ENCODE measurements around the gene AOPEP. TPM values are rescaled to one million over a fixed set of nuclear protein-coding genes. Genes with fewer than 3 reads are reported as not detected.

AOPEP gene
- polyA plus RNA-seq, 1 donor = 44.3 TPM

- WGBS (ENCODE audit: insufficient coverage, low lambda C conversion rate) = no CpG with 5 or more reads among the region's 2 CpGs
- Histone ChIP-seq H3K27ac (ENCODE audit: low read length) (no peak overlapping the region), H3K36me3 (ENCODE audit: control insufficient read depth, insufficient read depth, low read length) (peaks cover 18% of the 10 kb centered on the region), H3K4me3 (ENCODE audit: low read length) (no peak overlapping the region), H3K27me3 (ENCODE audit: control insufficient read depth, insufficient read depth, low read length) (no peaks in the 10 kb centered on the region), H3K4me1 (ENCODE audit: control insufficient read depth, insufficient read depth, low read length) (no peaks in the 10 kb centered on the region), H3K9me3 (ENCODE audit: control insufficient read depth, low read depth, low read length) (no peaks in the 10 kb centered on the region)
- DNase-seq = no peak
These were observed 85.8 kb downstream of the AOPEP start for GRCh38 chr9:94812343-94812742.

GRCh38 chr9:94813379-94813778 lies 86.9 kb downstream of the AOPEP start:
- Histone ChIP-seq H3K9me3 (ENCODE audit: control insufficient read depth, low read depth, low read length) (no peaks in the 10 kb centered on the region), H3K36me3 (ENCODE audit: control insufficient read depth, insufficient read depth, low read length) (peaks cover 15% of the 10 kb centered on the region), H3K27me3 (ENCODE audit: control insufficient read depth, insufficient read depth, low read length) (no peaks in the 10 kb centered on the region), H3K4me1 (ENCODE audit: control insufficient read depth, insufficient read depth, low read length) (no peaks in the 10 kb centered on the region), H3K27ac (ENCODE audit: low read length) (no peak overlapping the region), H3K4me3 (ENCODE audit: low read length) (no peak overlapping the region)
- DNase-seq = no peak
- WGBS (ENCODE audit: insufficient coverage, low lambda C conversion rate) = no CpG with 5 or more reads among the region's 1 CpG

- Histone ChIP-seq H3K36me3 (ENCODE audit: control insufficient read depth, insufficient read depth, low read length) (no peaks in the 10 kb centered on the region), H3K27ac (ENCODE audit: low read length) (no peak overlapping the region), H3K27me3 (ENCODE audit: control insufficient read depth, insufficient read depth, low read length) (no peaks in the 10 kb centered on the region), H3K4me1 (ENCODE audit: control insufficient read depth, insufficient read depth, low read length) (no peaks in the 10 kb centered on the region), H3K9me3 (ENCODE audit: control insufficient read depth, low read depth, low read length) (no peaks in the 10 kb centered on the region), H3K4me3 (ENCODE audit: low read length) (no peak overlapping the region)
- WGBS (ENCODE audit: insufficient coverage, low lambda C conversion rate) = no CpG with 5 or more reads among the region's 7 CpGs
- no peak for DNase-seq
These were observed 91.0 kb downstream of the AOPEP start for GRCh38 chr9:94817291-94818177.

GRCh38 chr9:94818178-94818541 lies 91.7 kb downstream of the AOPEP start:
- H3K36me3 ChIP-seq (ENCODE audit: control insufficient read depth, insufficient read depth, low read length) = no peaks in the 10 kb centered on the region
- no peak for DNase-seq
- no peak overlapping the region for H3K27ac ChIP-seq (ENCODE audit: low read length)
- no peaks in the 10 kb centered on the region for H3K9me3 ChIP-seq (ENCODE audit: control insufficient read depth, low read depth, low read length)
- no peaks in the 10 kb centered on the region for H3K4me1 ChIP-seq (ENCODE audit: control insufficient read depth, insufficient read depth, low read length)
- H3K4me3 ChIP-seq (ENCODE audit: low read length) = no peak overlapping the region
- WGBS (ENCODE audit: insufficient coverage, low lambda C conversion rate) = 100% methylated on average over 1 of the region's 2 CpGs
- no peaks in the 10 kb centered on the region for H3K27me3 ChIP-seq (ENCODE audit: control insufficient read depth, insufficient read depth, low read length)

GRCh38 chr9:94819161-94819687 lies 92.7 kb downstream of the AOPEP start:
- Histone ChIP-seq H3K9me3 (ENCODE audit: control insufficient read depth, low read depth, low read length) (no peaks in the 10 kb centered on the region), H3K27ac (ENCODE audit: low read length) (no peak overlapping the region), H3K4me1 (ENCODE audit: control insufficient read depth, insufficient read depth, low read length) (no peaks in the 10 kb centered on the region), H3K27me3 (ENCODE audit: control insufficient read depth, insufficient read depth, low read length) (no peaks in the 10 kb centered on the region), H3K36me3 (ENCODE audit: control insufficient read depth, insufficient read depth, low read length) (no peaks in the 10 kb centered on the region), H3K4me3 (ENCODE audit: low read length) (no peak overlapping the region)
- no CpG with 5 or more reads among the region's 8 CpGs for WGBS (ENCODE audit: insufficient coverage, low lambda C conversion rate)
- no peak for DNase-seq

GRCh38 chr9:94821098-94821887 lies 94.8 kb downstream of the AOPEP start:
- WGBS (ENCODE audit: insufficient coverage, low lambda C conversion rate) = 100% methylated on average over 1 of the region's 3 CpGs
- DNase-seq = no peak

GRCh38 chr9:94822273-94822672 lies 95.8 kb downstream of the AOPEP start:
- Histone ChIP-seq H3K9me3 (ENCODE audit: control insufficient read depth, low read depth, low read length) (no peaks in the 10 kb centered on the region), H3K27me3 (ENCODE audit: control insufficient read depth, insufficient read depth, low read length) (no peaks in the 10 kb centered on the region), H3K4me3 (ENCODE audit: low read length) (no peak overlapping the region), H3K4me1 (ENCODE audit: control insufficient read depth, insufficient read depth, low read length) (no peaks in the 10 kb centered on the region), H3K27ac (ENCODE audit: low read length) (no peak overlapping the region), H3K36me3 (ENCODE audit: control insufficient read depth, insufficient read depth, low read length) (peaks cover 3% of the 10 kb centered on the region)
- DNase-seq = no peak
- WGBS (ENCODE audit: insufficient coverage, low lambda C conversion rate) = 63% methylated on average over 1 of the region's 2 CpGs

More at GRCh38 chr9:94821098-94821887, 94.8 kb downstream of the AOPEP start:
- Histone ChIP-seq H3K4me1 (ENCODE audit: control insufficient read depth, insufficient read depth, low read length) (no peaks in the 10 kb centered on the region), H3K4me3 (ENCODE audit: low read length) (no peak overlapping the region), H3K27ac (ENCODE audit: low read length) (no peak overlapping the region), H3K36me3 (ENCODE audit: control insufficient read depth, insufficient read depth, low read length) (peaks cover 3% of the 10 kb centered on the region), H3K9me3 (ENCODE audit: control insufficient read depth, low read depth, low read length) (no peaks in the 10 kb centered on the region), H3K27me3 (ENCODE audit: control insufficient read depth, insufficient read depth, low read length) (no peaks in the 10 kb centered on the region)

GRCh38 chr9:94823710-94824109 lies 97.2 kb downstream of the AOPEP start:
- H3K36me3 ChIP-seq (ENCODE audit: control insufficient read depth, insufficient read depth, low read length) = peaks cover 3% of the 10 kb centered on the region
- no peak overlapping the region for H3K4me3 ChIP-seq (ENCODE audit: low read length)
- no peaks in the 10 kb centered on the region for H3K9me3 ChIP-seq (ENCODE audit: control insufficient read depth, low read depth, low read length)
- no peak overlapping the region for H3K27ac ChIP-seq (ENCODE audit: low read length)
- no peak for DNase-seq
- no peaks in the 10 kb centered on the region for H3K27me3 ChIP-seq (ENCODE audit: control insufficient read depth, insufficient read depth, low read length)
- 100% methylated on average over 1 of the region's 5 CpGs for WGBS (ENCODE audit: insufficient coverage, low lambda C conversion rate)
- no peaks in the 10 kb centered on the region for H3K4me1 ChIP-seq (ENCODE audit: control insufficient read depth, insufficient read depth, low read length)

- H3K27me3 ChIP-seq (ENCODE audit: control insufficient read depth, insufficient read depth, low read length) = no peaks in the 10 kb centered on the region
- no peak overlapping the region for H3K27ac ChIP-seq (ENCODE audit: low read length)
- no CpG with 5 or more reads among the region's 2 CpGs for WGBS (ENCODE audit: insufficient coverage, low lambda C conversion rate)
- H3K4me3 ChIP-seq (ENCODE audit: low read length) = no peak overlapping the region
- H3K4me1 ChIP-seq (ENCODE audit: control insufficient read depth, insufficient read depth, low read length) = no peaks in the 10 kb centered on the region
- DNase-seq = no peak
- H3K36me3 ChIP-seq (ENCODE audit: control insufficient read depth, insufficient read depth, low read length) = peaks cover 3% of the 10 kb centered on the region
- no peaks in the 10 kb centered on the region for H3K9me3 ChIP-seq (ENCODE audit: control insufficient read depth, low read depth, low read length)
These were observed 97.9 kb downstream of the AOPEP start for GRCh38 chr9:94824411-94824810.

GRCh38 chr9:94824913-94825610 lies 98.6 kb downstream of the AOPEP start:
- Histone ChIP-seq H3K27ac (ENCODE audit: low read length) (no peak overlapping the region), H3K36me3 (ENCODE audit: control insufficient read depth, insufficient read depth, low read length) (peaks cover 3% of the 10 kb centered on the region), H3K27me3 (ENCODE audit: control insufficient read depth, insufficient read depth, low read length) (no peaks in the 10 kb centered on the region), H3K9me3 (ENCODE audit: control insufficient read depth, low read depth, low read length) (no peaks in the 10 kb centered on the region), H3K4me1 (ENCODE audit: control insufficient read depth, insufficient read depth, low read length) (no peaks in the 10 kb centered on the region), H3K4me3 (ENCODE audit: low read length) (no peak overlapping the region)
- WGBS (ENCODE audit: insufficient coverage, low lambda C conversion rate) = 50% methylated on average over 2 of the region's 12 CpGs
- DNase-seq = no peak

Measured in large intestine (tissue), 3 donors.